ENCODE data around the gene CCSAP. TPM values are rescaled to one million over a fixed set of nuclear protein-coding genes. Genes with fewer than 3 reads are reported as not detected.

The CCSAP gene
- total RNA-seq, 1 donor from 2014 or later = 2.5 TPM

DNA sequence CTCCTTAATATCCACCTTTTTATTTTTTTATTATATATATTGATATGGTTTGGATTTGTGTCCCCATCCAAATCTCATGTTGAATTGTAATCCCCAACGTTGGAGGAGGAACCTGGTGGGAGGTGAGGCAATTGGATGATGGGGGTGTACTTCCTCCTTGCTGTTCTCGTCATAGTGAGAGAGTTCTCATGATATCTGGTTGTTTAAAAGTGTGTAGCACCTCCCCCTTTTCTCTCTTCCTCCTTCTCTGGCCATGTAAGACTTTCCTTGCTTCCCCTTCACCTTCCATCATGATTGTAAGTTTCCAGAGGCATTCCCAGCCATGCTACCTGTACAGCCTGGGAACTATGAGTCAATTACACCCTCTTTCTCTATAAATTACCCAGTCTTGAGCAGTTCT, 22.7 kb upstream of the CCSAP start:
- no peak for DNase-seq
- intact Hi-C loops (cut with micrococcal nuclease) = no loop called here
- no peak overlapping the region for H3K4me3 ChIP-seq

GRCh38 chr1:229364207-229365065, 21.6 kb upstream of the CCSAP start:
- Histone ChIP-seq H3K9me3 (replicated peaks) (no peaks in the 10 kb centered on the region), H3K4me1 (no peaks in the 10 kb centered on the region), H3K27ac (replicated peaks) (no peak overlapping the region), H3K36me3 (no peaks in the 10 kb centered on the region), H3K27me3 (ENCODE audit: low read depth) (peaks cover 46% of the 10 kb centered on the region), H3K4me3 (no peak overlapping the region)
- no peak for TF ChIP-seq CTCF (IDR thresholded peaks at IDR 0.05; ENCODE audit: borderline replicate concordance)
- DNase-seq = no peak
- intact Hi-C loops (cut with micrococcal nuclease) = no loop called here

More for the DNA sequence above, 22.7 kb upstream of the CCSAP start:
- H3K27ac ChIP-seq (replicated peaks) = no peak overlapping the region
- no peaks in the 10 kb centered on the region for H3K36me3 ChIP-seq
- no peaks in the 10 kb centered on the region for H3K9me3 ChIP-seq (replicated peaks)
- no peak for TF ChIP-seq CTCF (IDR thresholded peaks at IDR 0.05; ENCODE audit: borderline replicate concordance)
- peaks cover 37% of the 10 kb centered on the region for H3K27me3 ChIP-seq (ENCODE audit: low read depth)
- peaks cover 6% of the 10 kb centered on the region for H3K4me1 ChIP-seq

DNA sequence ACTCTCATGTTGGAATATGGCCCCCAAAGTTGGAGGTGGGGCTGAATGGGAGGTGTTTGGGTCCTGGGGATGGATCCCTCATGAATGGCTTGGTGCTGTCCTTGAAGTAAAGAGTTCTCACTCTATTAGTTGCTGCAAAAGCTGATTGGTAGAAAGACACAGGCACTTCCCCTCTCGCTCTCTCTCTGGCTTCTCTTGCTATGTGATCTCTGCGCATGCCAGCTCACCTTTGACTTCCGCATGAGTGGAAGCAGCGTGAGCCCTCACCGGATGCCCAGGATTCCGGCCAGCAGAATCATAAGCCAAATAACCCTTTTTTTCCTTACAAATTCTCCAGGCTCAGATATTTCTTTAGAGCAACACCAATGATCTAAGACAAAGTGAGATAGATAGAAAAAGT, 20.9 kb upstream of the CCSAP start:
- Histone ChIP-seq H3K4me1 (no peaks in the 10 kb centered on the region), H3K36me3 (no peaks in the 10 kb centered on the region), H3K4me3 (no peak overlapping the region), H3K27me3 (ENCODE audit: low read depth) (peaks cover 46% of the 10 kb centered on the region), H3K27ac (replicated peaks) (no peak overlapping the region), H3K9me3 (replicated peaks) (no peaks in the 10 kb centered on the region)
- DNase-seq = no peak
- no peak for TF ChIP-seq CTCF (IDR thresholded peaks at IDR 0.05; ENCODE audit: borderline replicate concordance)
- intact Hi-C loops (cut with micrococcal nuclease) = no loop called here

DNA sequence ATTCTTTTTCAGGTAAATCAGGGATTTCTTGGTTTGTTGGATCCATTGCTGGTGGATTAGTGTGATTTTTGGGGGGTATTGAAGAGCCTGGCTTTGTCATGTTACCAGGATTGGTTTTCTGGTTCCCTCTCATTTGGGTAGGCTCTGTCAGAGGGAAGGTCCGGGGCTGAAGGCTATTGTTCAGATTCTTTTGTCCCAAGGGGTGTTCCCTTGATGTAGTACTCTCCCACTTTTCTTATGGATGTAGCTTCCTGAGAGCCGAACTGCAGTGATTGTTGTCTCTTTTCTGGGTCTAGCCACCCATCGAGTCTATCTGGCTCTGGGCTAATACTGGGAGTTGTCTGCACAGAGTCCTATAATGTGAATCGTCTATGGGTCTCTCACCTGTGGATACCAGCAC, 17.6 kb upstream of the CCSAP start:
- H3K4me1 ChIP-seq = no peaks in the 10 kb centered on the region
- H3K27ac ChIP-seq (replicated peaks) = no peak overlapping the region
- H3K9me3 ChIP-seq (replicated peaks) = peaks cover 6% of the 10 kb centered on the region
- intact Hi-C loops (cut with micrococcal nuclease) = no loop called here
- no peaks in the 10 kb centered on the region for H3K36me3 ChIP-seq
- no peak for DNase-seq
- peaks cover 37% of the 10 kb centered on the region for H3K27me3 ChIP-seq (ENCODE audit: low read depth)
- no peak for TF ChIP-seq CTCF (IDR thresholded peaks at IDR 0.05; ENCODE audit: borderline replicate concordance)
- no peak overlapping the region for H3K4me3 ChIP-seq

DNA sequence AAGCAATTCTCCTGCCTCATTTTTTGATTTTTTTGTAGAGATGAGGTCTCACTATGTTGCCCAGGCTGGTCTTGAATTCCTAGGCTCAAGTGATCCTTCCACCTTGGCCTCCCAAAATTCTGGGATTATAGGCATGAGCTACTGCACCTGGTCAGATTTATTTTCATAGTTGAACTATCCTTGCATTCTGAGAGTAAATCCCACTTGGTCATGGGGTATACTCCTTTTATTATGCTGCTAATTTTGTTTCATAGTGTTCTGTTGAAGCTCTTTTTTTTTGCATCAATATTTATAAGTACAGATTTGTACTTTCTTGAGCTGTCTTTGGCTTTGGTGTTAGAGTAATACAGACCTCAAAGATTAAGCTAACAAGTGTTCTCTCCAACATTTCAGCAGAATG, 12.8 kb upstream of the CCSAP start:
- DNase-seq = no peak
- no peak overlapping the region for H3K4me3 ChIP-seq
- TF ChIP-seq CTCF (IDR thresholded peaks at IDR 0.05; ENCODE audit: borderline replicate concordance) = no peak
- intact Hi-C loops (cut with micrococcal nuclease) = no loop called here
- H3K4me1 ChIP-seq = no peaks in the 10 kb centered on the region
- H3K36me3 ChIP-seq = no peaks in the 10 kb centered on the region
- H3K9me3 ChIP-seq (replicated peaks) = peaks cover 25% of the 10 kb centered on the region
- H3K27me3 ChIP-seq (ENCODE audit: low read depth) = peaks cover 50% of the 10 kb centered on the region
- no peak overlapping the region for H3K27ac ChIP-seq (replicated peaks)

All from left ventricle myocardium inferior (tissue), 1 donor.